T1000 (cell line): Measurements from ENCODE around the gene KRT26.
"Not testable (repeated sequence)": the region's sequence is repeated elsewhere in the genome, so short reads cannot be mapped to it uniquely, and the experiment has no call there.

ENCODE experiments used
- DNase-seq: peaks from one replicate; lab custom pipeline; 2025; ENCODE audit warnings: mixed read lengths; lab: John Stamatoyannopoulos, UW

Gene KRT26, protein sequence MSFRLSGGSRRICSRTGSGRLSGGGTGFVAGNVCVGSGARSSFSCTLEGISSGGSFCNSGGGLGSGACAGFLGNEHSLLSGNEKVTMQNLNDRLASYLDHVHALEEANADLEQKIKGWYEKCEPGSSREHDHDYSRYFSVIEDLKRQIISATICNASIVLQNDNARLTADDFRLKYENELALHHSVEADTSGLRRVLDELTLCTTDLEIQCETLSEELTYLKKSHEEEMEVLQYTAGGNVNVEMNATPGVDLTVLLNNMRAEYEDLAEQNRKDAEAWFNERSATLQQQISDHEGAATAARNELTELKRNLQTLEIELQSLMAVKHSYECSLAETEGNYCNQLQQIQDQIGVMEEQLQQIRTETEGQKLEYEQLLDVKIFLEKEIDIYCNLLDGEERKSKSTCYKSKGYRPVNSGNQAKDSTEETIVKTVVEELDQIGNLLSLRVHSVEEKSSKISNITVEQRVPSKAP

DNA sequence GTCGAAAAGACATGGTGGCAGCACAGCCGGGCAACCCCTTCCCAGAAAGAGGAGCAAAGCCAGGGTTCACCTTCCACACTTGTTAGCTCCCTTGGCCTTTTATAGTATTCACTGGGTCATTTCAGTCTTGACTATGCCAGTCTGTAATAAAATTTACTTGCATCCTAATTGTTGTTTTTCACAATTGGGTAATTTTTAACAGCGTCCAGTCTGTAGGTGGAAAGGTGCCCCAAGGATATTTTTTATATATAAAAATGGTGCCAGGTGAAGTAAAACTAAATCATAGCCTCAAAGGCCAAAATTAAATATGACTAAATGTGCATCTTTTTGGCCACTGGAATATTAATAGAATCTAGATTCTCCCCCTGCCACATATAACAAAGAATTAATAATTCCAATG, at the start of gene KRT26:
KRT26 (minus strand) TSS at position 101 of the 400 bp plus-strand sequence; CDS start at position 13, 88 bp downstream.
- no peak for DNase-seq

- DNase-seq = no peak
These were observed 49.5 kb upstream of the KRT26 start for GRCh38 chr17:40821536-40821935.

- no peak for DNase-seq
These were observed 48.3 kb upstream of the KRT26 start for GRCh38 chr17:40820228-40820838.

DNA sequence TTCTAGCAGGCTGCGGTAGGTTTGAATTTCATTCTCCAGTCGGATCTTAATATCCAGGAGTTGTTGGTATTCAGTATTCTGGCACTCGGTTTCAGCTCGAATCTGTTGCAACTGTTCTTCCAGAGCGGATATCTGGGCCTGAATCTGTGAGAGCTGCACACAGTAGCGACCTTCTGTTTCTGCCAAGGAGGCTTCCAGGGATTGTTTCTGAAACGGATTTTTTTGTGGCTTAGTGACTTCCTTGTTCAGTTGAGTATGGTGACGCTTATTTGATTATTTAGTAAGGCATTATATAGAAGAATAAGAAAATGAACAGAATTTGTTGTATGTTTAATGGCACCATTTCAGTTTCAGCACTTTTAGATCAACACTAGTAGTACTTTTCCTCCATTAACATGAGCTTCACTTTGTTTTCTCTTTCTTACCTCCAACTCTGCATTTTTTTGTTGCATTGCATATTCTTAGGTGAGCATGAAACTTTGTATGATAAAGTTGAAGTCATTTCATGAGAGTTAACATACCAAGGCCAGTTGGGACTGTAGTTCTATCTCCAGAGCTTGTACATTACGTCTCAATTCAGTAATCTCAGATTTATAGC, 47.6 kb upstream of the KRT26 start:
- DNase-seq = no peak

- DNase-seq = peak; percentile 82
These were observed 46.9 kb upstream of the KRT26 start for GRCh38 chr17:40818733-40819527.

DNA sequence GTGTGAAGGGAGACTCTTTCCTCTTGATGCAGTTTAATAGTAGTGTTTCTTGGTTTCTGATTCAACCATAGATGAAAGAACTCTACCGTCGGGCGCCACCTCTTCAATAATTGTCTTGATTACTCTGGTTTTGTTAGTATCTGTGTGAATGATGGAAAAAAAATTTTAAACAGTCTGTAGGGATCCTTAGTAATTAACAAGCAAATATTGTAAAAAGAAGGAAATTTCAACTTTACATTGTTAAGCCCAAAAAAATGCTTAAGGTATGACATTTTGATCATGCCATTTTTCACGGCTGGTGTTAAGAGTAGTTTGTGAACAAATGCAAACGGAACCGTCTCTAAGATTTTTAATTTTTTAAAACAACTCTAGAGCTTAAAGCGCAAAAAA, 46.3 kb upstream of the KRT26 start:
- DNase-seq = no peak

DNA sequence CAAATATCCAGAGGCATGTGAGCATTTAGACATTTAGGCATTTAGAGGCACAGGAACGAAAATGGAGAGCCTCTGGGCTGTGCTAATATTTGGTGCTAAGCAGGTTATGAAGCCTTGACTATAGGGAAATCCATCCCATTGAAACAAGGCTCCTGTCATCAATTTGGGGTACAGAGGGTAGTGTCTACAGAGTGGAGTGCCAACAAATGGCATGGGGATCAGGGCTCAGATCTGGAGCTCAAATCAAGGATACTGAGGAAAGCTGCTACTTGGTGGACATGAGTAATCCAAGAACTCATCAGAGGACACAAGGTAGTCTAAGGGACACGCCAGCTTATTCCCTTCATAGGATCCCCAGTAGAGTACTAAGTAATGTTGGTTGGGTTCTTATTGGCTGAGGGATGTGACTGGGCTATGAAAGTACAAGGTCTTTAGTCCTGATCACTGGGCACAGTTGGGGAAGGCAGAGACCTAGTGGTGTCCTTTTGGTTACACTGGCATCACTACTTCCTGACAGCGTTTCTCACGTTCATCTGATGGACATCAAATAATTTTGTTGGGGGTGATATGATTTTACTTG, 45.2 kb upstream of the KRT26 start:
- no peak for DNase-seq

DNA sequence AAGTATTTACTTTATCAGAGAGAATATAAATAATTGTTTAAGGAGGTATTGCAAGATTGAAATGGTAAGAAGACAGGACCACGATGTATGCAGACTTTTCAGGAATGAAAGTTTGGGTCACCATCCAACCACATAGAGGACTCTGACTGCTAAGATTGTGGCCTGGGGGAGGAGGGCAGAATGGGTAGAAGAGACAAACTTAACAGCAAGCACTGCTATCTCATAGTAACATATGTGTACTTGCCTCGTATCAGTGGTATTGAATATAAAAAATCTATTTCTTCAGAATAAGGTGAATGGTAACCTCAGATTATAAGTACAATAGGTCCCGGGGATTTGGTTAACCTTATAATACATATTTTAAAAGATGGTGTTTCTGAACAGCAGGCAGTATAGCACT, 44.6 kb upstream of the KRT26 start:
- no peak for DNase-seq

- no peak for DNase-seq
These were observed 43.4 kb upstream of the KRT26 start for GRCh38 chr17:40815381-40815780.

GRCh38 chr17:40814657-40815056, 42.7 kb upstream of the KRT26 start:
- DNase-seq = not testable (repeated sequence)

GRCh38 chr17:40813804-40814203, 41.8 kb upstream of the KRT26 start:
- DNase-seq = no peak

- no peak for DNase-seq
These were observed 40.6 kb upstream of the KRT26 start for GRCh38 chr17:40812639-40813038.

DNA sequence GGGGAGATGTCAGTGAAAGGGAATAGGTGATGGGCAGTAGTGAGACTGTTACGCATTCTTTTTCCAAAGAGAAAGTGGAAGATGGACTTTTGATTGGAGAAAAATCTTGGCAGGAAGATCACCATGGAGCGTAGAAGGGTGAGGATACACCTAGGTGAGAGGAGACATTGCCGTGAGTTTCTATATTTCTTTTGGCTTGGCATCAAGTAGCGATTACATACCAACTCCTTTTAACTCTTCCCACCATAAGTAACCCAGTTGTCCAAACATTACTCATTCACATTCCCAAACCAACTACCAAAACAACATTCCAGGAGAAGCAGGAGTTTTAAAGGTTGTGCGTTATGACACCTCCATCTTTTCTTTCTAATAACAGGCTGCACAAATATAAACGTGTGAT, 38.5 kb upstream of the KRT26 start:
- no peak for DNase-seq

GRCh38 chr17:40809721-40810421, 37.9 kb upstream of the KRT26 start:
- no peak for DNase-seq

DNA sequence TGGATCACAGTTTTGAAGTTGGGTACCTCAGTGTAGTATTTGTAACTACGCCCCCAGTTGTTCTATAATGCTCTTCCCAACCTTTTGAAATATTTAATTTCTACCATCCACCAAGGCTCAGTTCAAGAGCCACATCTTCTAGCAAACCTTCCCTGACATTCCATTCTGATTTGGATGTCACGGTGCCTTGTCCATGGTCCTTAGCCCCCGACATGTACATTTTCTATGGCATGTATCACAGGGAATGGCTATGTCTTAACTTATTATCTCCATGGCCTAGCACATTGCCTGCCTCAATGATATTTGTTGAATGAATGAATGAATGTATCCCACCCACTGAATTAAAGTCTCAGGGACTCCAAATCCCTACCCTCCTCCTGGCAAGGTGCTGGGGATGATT, 34.1 kb upstream of the KRT26 start:
- no peak for DNase-seq

DNA sequence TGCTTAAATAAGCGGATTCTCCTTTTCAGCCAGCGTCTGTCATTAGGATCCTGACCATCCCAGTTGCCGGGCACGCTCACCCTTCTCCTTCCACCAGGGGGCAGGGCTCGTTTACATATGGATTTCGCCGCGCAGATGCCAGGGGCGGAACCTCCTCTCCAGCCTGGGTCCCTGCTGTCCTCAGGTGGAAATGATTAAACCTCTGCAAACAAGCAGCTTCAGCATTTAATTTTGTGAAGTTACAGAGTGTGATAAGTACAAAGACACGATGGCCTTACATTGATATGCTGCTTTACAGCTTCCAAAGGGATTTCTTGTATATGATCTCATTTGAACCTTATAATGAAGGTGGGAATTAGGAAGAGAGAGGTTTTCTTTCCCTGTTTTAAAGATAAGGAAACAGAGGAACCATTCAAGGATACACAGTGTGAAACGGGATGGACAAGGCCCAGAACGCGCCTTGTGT, 31.6 kb upstream of the KRT26 start:
- DNase-seq = peak; percentile 61

- no peak for DNase-seq
These were observed 29.2 kb upstream of the KRT26 start for GRCh38 chr17:40801157-40801556.

DNA sequence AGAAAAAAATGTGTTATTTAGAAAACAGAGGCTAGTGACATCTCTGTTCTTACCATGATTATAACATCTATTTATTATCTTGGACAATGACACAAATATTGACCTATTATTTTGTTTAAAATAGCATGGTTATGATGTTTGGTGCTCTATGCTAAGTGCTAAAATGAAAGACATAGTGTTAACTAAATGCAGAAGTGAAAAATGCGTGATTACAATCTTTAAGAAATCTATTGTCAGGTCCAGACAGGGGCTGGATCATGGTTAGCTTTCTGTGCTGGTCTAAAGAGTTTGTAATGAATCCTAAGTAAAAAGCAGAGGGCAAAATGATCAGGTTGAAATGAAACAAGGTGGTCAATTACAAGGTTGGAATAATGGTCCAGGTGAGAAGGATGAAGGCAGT, 28.4 kb upstream of the KRT26 start:
- DNase-seq = no peak

DNA sequence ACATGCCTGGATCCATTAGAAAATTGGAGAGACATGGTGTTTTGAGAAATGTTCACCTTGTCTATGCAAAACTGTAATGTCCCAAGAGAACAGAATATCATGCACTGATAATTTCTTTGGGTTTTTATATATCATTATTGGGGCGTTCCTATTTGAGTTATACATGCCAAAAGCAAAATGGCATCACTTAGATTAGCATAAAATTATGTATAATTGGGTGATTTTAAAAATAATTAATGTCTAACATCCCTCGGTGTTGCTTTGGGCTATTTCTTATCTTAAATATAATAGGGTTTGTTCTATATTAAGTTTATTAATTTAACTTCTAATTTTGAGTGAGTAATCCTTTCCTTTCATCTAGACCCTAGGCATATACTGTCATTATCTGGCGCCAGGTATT, 27.9 kb upstream of the KRT26 start, which contains the start of gene KRT28:
KRT28 (minus strand) TSS at position 101 of the 400 bp plus-strand sequence; CDS start at position 35, 66 bp downstream.
- no peak for DNase-seq

GRCh38 chr17:40796846-40797245, 24.8 kb upstream of the KRT26 start:
- DNase-seq = no peak
